Loucy (cell line): ENCODE data around the gene GRIP1.

Source experiments
- H2AFZ ChIP-seq: fragments of 200-600 bp; sonication (generic); 2 replicates; pipeline ENCODE4 v1.6.0; 2016; ENCODE audit warnings: antibody characterized with exemption, mild to moderate bottlenecking, low read length, moderate library complexity
- H3F3A ChIP-seq: fragments of 200-600 bp; 2 replicates; pipeline ENCODE4 v1.6.0; 2016; ENCODE audit warnings: antibody characterized with exemption, low read depth, mild to moderate bottlenecking
- H3K27me3 ChIP-seq: fragments of 200-600 bp; sonication (generic); 2 replicates; pipeline ENCODE4 v1.6.1; 2014; ENCODE audit warnings: low read length, mild to moderate bottlenecking; ENCODE audit not compliant: insufficient read depth, poor library complexity, severe bottlenecking
- H3K36me3 ChIP-seq: fragments of 200-600 bp; sonication (generic); 2 replicates; pipeline ENCODE4 v1.6.1; 2016; ENCODE audit warnings: low read length; ENCODE audit not compliant: insufficient read depth
- H3K4me1 ChIP-seq: fragments of 200-600 bp; sonication (generic); 2 replicates; pipeline ENCODE4 v1.5.1; 2014; ENCODE audit warnings: low read length, mild to moderate bottlenecking; ENCODE audit not compliant: insufficient read depth, poor library complexity, severe bottlenecking
- H3K4me2 ChIP-seq: fragments of 200-600 bp; sonication (generic); 2 replicates; pipeline ENCODE4 v1.6.0; 2014; ENCODE audit warnings: antibody characterized with exemption, low read length, low read depth, mild to moderate bottlenecking; ENCODE audit not compliant: poor library complexity, severe bottlenecking
- H3K4me3 ChIP-seq: fragments of 200-600 bp; sonication (generic); 2 replicates; pipeline ENCODE4 v1.5.1; 2014; ENCODE audit warnings: low read length, mild to moderate bottlenecking, mixed read lengths; ENCODE audit not compliant: poor library complexity, severe bottlenecking
- H3K79me2 ChIP-seq: fragments of 200-600 bp; sonication (generic); 2 replicates; pipeline ENCODE4 v1.6.1; 2014; ENCODE audit warnings: low read length; ENCODE audit not compliant: insufficient read depth
- H3K9ac ChIP-seq: fragments of 200-600 bp; sonication (generic); 2 replicates; pipeline ENCODE4 v1.6.0; 2014; ENCODE audit warnings: mild to moderate bottlenecking, low read depth, low read length, moderate library complexity; ENCODE audit not compliant: poor library complexity, severe bottlenecking
- H3K9me2 ChIP-seq: fragments of 200-600 bp; sonication (generic); replicated peaks from 2 replicates; pipeline ENCODE4 v1.6.1; 2016; ENCODE audit warnings: low read depth, low read length, mixed read lengths
- H3K9me3 ChIP-seq: fragments of 200-600 bp; sonication (generic); 2 replicates; pipeline ENCODE4 v1.6.1; 2014; ENCODE audit warnings: mild to moderate bottlenecking, antibody characterized with exemption, low read length, low read depth; ENCODE audit not compliant: insufficient read depth
- H4K20me1 ChIP-seq: fragments of 200-600 bp; sonication (generic); 2 replicates; pipeline ENCODE4 v1.6.0; 2014; ENCODE audit warnings: antibody characterized with exemption, low read length, mild to moderate bottlenecking; ENCODE audit not compliant: insufficient read depth, poor library complexity, severe bottlenecking
- EZH2phosphoT487 ChIP-seq: fragments of 200-600 bp; IDR thresholded peaks from 2 replicates; pipeline ENCODE4 v1.6.1; 2018; ENCODE audit warnings: antibody characterized with exemption, mild to moderate bottlenecking, moderate library complexity, borderline replicate concordance
- TF ChIP-seq, protein P1 (sequence below): fragments of 200-600 bp; sonication (generic); conservative IDR thresholded peaks from 2 replicates; pipeline ENCODE4 v1.5.1; 2014; ENCODE audit warnings: mild to moderate bottlenecking, antibody characterized with exemption, low read length

Gene GRIP1

DNA sequence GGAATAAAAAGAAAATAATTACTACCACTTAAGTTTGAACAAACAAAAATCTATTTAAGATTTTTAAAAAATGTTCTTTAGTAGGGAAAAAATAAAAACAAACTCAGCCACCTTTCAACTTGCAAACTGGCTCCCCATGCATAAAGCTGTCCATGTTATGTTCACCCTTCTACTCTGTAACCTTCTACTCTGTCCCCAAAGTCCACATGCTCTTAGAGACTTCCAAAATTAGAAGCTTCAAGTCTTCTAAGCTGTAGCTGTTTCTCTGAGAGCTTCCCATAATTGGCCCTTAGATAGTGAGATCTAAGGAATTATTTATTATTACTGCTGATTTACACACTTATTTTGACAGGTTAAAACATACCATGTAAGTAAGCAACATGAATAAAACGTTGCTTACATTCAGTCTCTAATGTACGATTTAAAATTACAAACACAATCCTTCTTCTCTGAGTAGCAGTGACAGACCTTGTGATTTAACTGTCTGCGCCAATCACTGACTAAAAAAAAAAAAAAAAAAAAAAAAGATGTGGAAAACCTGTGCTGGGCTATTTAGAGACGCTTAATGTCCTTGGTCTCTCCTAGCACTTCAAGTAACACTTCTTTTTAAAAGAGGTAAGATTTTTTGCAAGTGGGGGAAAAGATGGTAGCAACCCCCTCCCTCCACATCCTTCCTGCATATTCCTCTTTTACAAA, 28.3 kb upstream of the GRIP1 start:
- no peak overlapping the region for H3K9ac ChIP-seq
- no peaks in the 10 kb centered on the region for H3K36me3 ChIP-seq
- no peaks in the 10 kb centered on the region for H3K4me1 ChIP-seq
- H3K9me3 ChIP-seq: no peaks in the 10 kb centered on the region
- H4K20me1 ChIP-seq: no peaks in the 10 kb centered on the region
- no peaks in the 10 kb centered on the region for H3K79me2 ChIP-seq
- H3K4me2 ChIP-seq: no peak overlapping the region
- TF ChIP-seq EZH2phosphoT487: no peak
- TF ChIP-seq, protein P1, sequence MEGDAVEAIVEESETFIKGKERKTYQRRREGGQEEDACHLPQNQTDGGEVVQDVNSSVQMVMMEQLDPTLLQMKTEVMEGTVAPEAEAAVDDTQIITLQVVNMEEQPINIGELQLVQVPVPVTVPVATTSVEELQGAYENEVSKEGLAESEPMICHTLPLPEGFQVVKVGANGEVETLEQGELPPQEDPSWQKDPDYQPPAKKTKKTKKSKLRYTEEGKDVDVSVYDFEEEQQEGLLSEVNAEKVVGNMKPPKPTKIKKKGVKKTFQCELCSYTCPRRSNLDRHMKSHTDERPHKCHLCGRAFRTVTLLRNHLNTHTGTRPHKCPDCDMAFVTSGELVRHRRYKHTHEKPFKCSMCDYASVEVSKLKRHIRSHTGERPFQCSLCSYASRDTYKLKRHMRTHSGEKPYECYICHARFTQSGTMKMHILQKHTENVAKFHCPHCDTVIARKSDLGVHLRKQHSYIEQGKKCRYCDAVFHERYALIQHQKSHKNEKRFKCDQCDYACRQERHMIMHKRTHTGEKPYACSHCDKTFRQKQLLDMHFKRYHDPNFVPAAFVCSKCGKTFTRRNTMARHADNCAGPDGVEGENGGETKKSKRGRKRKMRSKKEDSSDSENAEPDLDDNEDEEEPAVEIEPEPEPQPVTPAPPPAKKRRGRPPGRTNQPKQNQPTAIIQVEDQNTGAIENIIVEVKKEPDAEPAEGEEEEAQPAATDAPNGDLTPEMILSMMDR: no peak
- no peaks in the 10 kb centered on the region for H3F3A ChIP-seq
- H3K9me2 ChIP-seq: no peaks in the 10 kb centered on the region
- H3K27me3 ChIP-seq: no peaks in the 10 kb centered on the region
- no peak overlapping the region for H2AFZ ChIP-seq
- no peak overlapping the region for H3K4me3 ChIP-seq

DNA sequence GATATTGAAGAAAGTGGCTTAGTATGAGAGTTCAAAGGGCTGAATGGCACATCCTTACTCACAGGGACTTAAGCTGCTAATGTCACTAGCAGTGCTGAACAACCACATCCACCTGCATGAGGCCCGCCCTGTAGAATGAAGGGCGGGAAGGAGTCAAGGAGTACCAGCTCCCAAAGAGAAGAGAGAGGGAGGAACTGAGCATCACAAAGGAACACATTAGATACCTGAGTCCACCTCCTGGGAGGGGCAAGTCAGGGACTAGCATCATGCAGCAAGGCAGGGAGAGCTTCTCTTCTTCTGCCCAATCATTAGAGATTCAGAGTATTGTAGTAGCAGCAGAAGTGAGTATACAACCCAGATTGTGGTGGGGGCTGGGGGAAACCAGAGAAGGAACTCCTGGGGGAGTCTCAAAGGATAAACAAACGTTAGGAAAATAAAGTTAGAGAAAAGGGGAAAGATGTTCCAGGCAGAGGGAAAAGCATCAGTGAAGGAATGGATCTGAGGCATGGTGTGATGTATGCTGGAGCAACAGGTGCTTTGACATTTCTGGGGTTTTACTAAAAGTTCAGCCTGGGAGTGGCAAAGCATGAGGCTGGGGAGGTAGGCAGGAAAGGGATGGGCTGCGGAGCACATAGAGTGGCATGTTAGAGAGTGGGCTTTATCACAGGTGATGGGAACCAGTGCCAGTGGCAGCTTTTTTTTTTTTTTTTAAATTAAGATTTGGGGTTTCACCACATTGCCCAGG, 21.0 kb upstream of the GRIP1 start:
- Histone ChIP-seq H3F3A (no peaks in the 10 kb centered on the region), H3K79me2 (no peaks in the 10 kb centered on the region), H3K27me3 (no peaks in the 10 kb centered on the region), H3K9me2 (no peaks in the 10 kb centered on the region), H3K9ac (no peak overlapping the region), H3K9me3 (no peaks in the 10 kb centered on the region), H3K36me3 (no peaks in the 10 kb centered on the region), H3K4me3 (no peak overlapping the region), H4K20me1 (no peaks in the 10 kb centered on the region), H3K4me1 (no peaks in the 10 kb centered on the region), H2AFZ (no peak overlapping the region), H3K4me2 (no peak overlapping the region)
- TF ChIP-seq, protein P1: no peak
- TF ChIP-seq EZH2phosphoT487: no peak

DNA sequence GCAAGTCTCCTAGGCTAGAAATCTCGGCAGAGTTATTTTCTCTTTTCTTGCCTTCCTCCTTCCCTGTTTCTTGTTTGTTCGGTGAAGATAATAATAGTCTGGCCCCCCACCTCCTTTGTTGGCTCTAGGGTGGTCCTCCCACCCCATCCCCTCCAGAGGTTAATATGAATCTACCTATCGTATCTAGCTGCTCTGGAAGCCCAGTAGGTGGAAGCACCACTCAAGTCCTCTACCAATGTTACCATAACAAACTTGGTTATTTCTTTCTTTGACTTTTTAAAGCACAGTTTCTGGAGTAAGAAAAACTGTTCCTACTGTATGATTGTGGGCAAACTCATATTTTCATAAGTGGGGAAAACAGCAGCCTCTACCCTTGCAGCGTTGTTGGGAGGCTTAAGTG, 19.7 kb upstream of the GRIP1 start:
- no peaks in the 10 kb centered on the region for H3K9me3 ChIP-seq
- no peaks in the 10 kb centered on the region for H3K79me2 ChIP-seq
- H3K4me3 ChIP-seq: no peak overlapping the region
- H4K20me1 ChIP-seq: no peaks in the 10 kb centered on the region
- H3F3A ChIP-seq: no peaks in the 10 kb centered on the region
- H3K4me1 ChIP-seq: no peaks in the 10 kb centered on the region
- H3K9ac ChIP-seq: no peak overlapping the region
- H3K9me2 ChIP-seq: no peaks in the 10 kb centered on the region
- H3K4me2 ChIP-seq: no peak overlapping the region
- no peak for TF ChIP-seq EZH2phosphoT487
- TF ChIP-seq, protein P1: peak; percentile 27; the same call in 1 of the 2 replicates
- no peaks in the 10 kb centered on the region for H3K27me3 ChIP-seq
- no peak overlapping the region for H2AFZ ChIP-seq
- H3K36me3 ChIP-seq: no peaks in the 10 kb centered on the region
